GM21825 (cell line): Measurements from ENCODE around the gene PRAMEF11.

Experiments
- ATAC-seq: cut with Tn5 transposase; IDR thresholded peaks from one replicate; pipeline ENCODE4 v1.9.1; 2021; ENCODE audit warnings: mild to moderate bottlenecking, moderate library complexity; ENCODE audit not compliant: unreplicated experiment

Gene PRAMEF11

DNA sequence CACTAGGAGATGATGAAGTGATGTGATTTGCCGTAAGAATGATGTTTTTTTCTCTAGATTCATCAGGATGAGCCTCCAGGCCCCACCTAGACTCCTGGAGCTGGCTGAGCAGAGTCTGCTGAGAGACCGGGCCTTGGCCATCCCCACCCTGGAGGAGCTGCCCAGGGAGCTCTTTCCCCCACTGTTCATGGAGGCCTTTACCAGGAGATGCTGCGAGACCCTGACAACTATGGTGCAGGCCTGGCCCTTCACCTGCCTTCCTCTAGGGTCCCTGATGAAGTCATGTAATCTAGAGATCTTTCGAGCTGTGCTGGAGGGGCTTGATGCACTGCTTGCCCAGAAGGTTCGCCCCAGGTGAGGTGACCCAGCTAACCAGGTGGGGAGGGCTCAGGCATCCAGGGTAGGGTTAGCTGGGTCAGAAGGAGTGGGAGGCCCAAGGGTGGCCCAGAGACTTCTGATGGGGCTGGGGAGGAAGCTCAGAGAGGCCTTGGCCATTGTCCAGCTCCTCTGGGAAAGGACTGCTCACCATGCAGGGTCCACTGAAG is 56.3 kb downstream of the PRAMEF11 start:
- ATAC-seq = no peak
